Esophagus muscularis mucosa (tissue), 4 donors: Measurements from ENCODE around the gene CS. TPM values are rescaled to one million over a fixed set of nuclear protein-coding genes. Genes with fewer than 3 reads are reported as not detected.

Experiments
- DNase-seq: peaks from one replicate; pipeline ENCODE4 v3.0.0-alpha.2; 2017; ENCODE audit errors: extremely low spot score
- H3K27ac ChIP-seq, 4 donors: fragments of 200-600 bp; sonication (generic); replicated peaks in 1 of 4; 1 replicate in 3 of 4; 2 replicates in 1 of 4; pipeline ENCODE4 v1.5.1; 2016 to 2019; ENCODE audit warnings: mild to moderate bottlenecking in 1 of 4
- H3K27me3 ChIP-seq, 4 donors: fragments of 200-600 bp; sonication (generic); one replicate each; pipeline versions ENCODE4 v1.5.1 to v1.6.0; 2016 to 2019
- H3K36me3 ChIP-seq, 4 donors: fragments of 200-600 bp; sonication (generic); one replicate each; pipeline ENCODE4 v1.5.1; 2016 to 2019
- H3K4me1 ChIP-seq, 4 donors: fragments of 200-600 bp; sonication (generic); one replicate each; pipeline ENCODE4 v1.5.1; 2016 to 2019
- H3K4me3 ChIP-seq, 4 donors: fragments of 200-600 bp; sonication (generic); 1 replicate in 2 of 4; 2 replicates in 2 of 4; pipeline ENCODE4 v1.5.1; 2016 to 2019; ENCODE audit warnings: mild to moderate bottlenecking in 4 of 4, moderate library complexity in 1 of 4
- H3K9me3 ChIP-seq, 4 donors: fragments of 200-600 bp; sonication (generic); 1 replicate in 3 of 4; 2 replicates in 1 of 4; pipeline ENCODE4 v1.5.1; 2016 to 2019
- EP300 ChIP-seq: sonication (generic); formaldehyde crosslinking; IDR thresholded peaks from one replicate; pipeline ENCODE4 v1.6.1; 2017; ENCODE audit warnings: antibody characterized with exemption
- POLR2A ChIP-seq: fragments of 450-650 bp; IDR thresholded peaks from one replicate; pipeline ENCODE4 v1.6.1; 2017; ENCODE audit warnings: antibody characterized with exemption, moderate library complexity, mild to moderate bottlenecking, low read depth
- POLR2AphosphoS5 ChIP-seq, 2 donors: sonication (generic); formaldehyde crosslinking; IDR thresholded peaks; one replicate each; pipeline ENCODE4 v1.6.1; 2017; ENCODE audit warnings: antibody characterized with exemption in 2 of 2
- WGBS: methylation state at CpG from one replicate; pipeline ENCODE4 v1.1.5; 2018; 5-methylcytosine and 5-hydroxymethylcytosine counted together
- intact Hi-C: fragments of 100-400 bp; cut with DNase I; formaldehyde crosslinking; loops from one replicate; pipeline ENCODE4 v1.15.1; 2023
- total RNA-seq, 4 donors: library from RNA; depleted of rRNA; stranded (reverse); fragments of >200 nt; gene quantifications; one replicate each; pipeline versions ENCODE4 v1.1.0 to v1.2.1, GENCODE V29; 2016
- TF ChIP-seq, protein P1 (sequence below), 3 experiments: fragments of 200-600 bp in 2 of 3; fragments of 450-650 bp in 1 of 3; sonication (generic) in 2 of 3; IDR thresholded peaks; one replicate each; pipeline ENCODE4 v1.5.1; 2017 to 2019; ENCODE audit warnings: antibody characterized with exemption in 3 of 3, mild to moderate bottlenecking in 2 of 3, moderate library complexity in 1 of 3

CS gene
- total RNA-seq, 4 donors from 2014 or later: 91.8 to 155 (median 111) TPM

DNA sequence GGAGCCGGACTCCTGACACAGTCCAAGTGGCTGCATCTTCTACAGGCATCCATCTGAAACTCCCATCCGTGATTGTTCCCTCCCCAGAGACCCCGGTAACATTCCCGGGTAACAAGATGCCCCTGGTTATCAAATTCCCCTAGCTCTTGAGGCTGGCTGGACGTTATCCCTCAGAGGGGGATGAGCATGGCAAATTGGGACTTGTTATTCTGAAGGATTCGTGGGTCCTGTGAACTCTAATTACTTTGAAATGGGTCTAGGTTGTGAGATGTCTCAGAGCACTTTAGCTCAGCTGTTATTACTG lies 34.3 kb upstream of the CS start:
- intact Hi-C loops: no loop called here
- H3K4me3 ChIP-seq: peak overlapping the region; percentile 69 to 73 (median 70)
- H3K27me3 ChIP-seq: no peaks in the 10 kb centered on the region
- peaks cover 0 to 10% (median 0%) of the 10 kb centered on the region in 4 donors for H3K36me3 ChIP-seq
- DNase-seq: no peak
- H3K27ac ChIP-seq: peak overlapping the region; percentile 91 to 98 (median 96)
- no peaks in the 10 kb centered on the region for H3K9me3 ChIP-seq
- TF ChIP-seq POLR2A: no peak
- TF ChIP-seq EP300: no peak
- TF ChIP-seq, protein P1, sequence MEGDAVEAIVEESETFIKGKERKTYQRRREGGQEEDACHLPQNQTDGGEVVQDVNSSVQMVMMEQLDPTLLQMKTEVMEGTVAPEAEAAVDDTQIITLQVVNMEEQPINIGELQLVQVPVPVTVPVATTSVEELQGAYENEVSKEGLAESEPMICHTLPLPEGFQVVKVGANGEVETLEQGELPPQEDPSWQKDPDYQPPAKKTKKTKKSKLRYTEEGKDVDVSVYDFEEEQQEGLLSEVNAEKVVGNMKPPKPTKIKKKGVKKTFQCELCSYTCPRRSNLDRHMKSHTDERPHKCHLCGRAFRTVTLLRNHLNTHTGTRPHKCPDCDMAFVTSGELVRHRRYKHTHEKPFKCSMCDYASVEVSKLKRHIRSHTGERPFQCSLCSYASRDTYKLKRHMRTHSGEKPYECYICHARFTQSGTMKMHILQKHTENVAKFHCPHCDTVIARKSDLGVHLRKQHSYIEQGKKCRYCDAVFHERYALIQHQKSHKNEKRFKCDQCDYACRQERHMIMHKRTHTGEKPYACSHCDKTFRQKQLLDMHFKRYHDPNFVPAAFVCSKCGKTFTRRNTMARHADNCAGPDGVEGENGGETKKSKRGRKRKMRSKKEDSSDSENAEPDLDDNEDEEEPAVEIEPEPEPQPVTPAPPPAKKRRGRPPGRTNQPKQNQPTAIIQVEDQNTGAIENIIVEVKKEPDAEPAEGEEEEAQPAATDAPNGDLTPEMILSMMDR (IDR thresholded peaks at IDR 0.05): no peak
- TF ChIP-seq POLR2AphosphoS5 (IDR thresholded peaks at IDR 0.05): no peak
- 2% methylated on average over 5 of the region's 6 CpGs for WGBS
- H3K4me1 ChIP-seq: peaks cover 11 to 20% (median 18%) of the 10 kb centered on the region in 4 donors

GRCh38 chr12:56333679-56334489 lies 33.8 kb upstream of the CS start, which contains the start of gene PAN2:
Gene PAN2 (minus strand): TSS chr12:56334000. CDS start chr12:56333094, 906 bp downstream.
- WGBS: under 1% methylated on average over 41 of the region's 45 CpGs
- TF ChIP-seq POLR2AphosphoS5 (IDR thresholded peaks at IDR 0.05): peak; percentile 91 to 95
- TF ChIP-seq, protein P1 (IDR thresholded peaks at IDR 0.05): peak; percentile 45 to 64 (median 59)
- no peak for TF ChIP-seq EP300
- TF ChIP-seq POLR2A: peak; percentile 31
- peak; percentile 99 for DNase-seq
- no peaks in the 10 kb centered on the region for H3K27me3 ChIP-seq
- intact Hi-C loops: no loop called here
- peaks cover 11 to 20% (median 18%) of the 10 kb centered on the region in 4 donors for H3K4me1 ChIP-seq
- peak within 1 kb of the TSS; percentile 91 to 98 (median 96) for H3K27ac ChIP-seq
- peaks cover 0 to 14% (median 0%) of the 10 kb centered on the region in 4 donors for H3K36me3 ChIP-seq
- peak within 1 kb of the TSS; percentile 69 to 73 (median 70) for H3K4me3 ChIP-seq
- H3K9me3 ChIP-seq: no peaks in the 10 kb centered on the region

DNA sequence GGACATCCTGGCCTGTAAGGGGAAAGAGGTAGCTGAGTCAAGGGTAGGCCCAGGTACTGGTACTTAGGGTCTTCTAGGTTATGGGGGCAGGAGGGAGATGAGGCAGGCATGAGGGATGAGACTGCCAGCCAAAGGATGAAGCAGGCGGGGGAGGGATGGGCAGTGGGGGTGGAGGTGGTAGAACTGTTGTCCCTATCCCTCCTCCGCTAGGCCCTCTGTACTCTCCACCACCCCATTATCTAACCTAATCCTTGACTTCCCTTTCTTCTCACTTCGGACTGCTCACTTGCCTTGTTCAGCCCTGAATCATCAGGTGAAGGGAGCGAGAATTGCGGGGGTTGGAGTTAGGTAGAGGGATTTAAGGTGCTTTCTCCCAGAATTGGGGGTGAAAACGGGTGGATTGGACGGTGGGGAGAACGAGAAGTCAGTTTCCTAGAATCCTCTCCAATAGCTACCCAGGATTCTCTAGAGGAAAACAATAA lies 33.1 kb upstream of the CS start:
- intact Hi-C loops: no loop called here
- Histone ChIP-seq H3K9me3 (no peaks in the 10 kb centered on the region), H3K27ac (peak overlapping the region; percentile 91 to 98 (median 96)), H3K4me3 (peak overlapping the region; percentile 69 to 73 (median 70)), H3K4me1 (peaks cover 11 to 20% (median 18%) of the 10 kb centered on the region in 4 donors), H3K36me3 (peaks cover 0 to 18% (median 2%) of the 10 kb centered on the region in 4 donors), H3K27me3 (no peaks in the 10 kb centered on the region)
- 22% methylated on average over 8 of the region's 8 CpGs for WGBS
- TF ChIP-seq, protein P1 (IDR thresholded peaks at IDR 0.05): no peak
- DNase-seq: no peak

- TF ChIP-seq POLR2A (no peak), POLR2AphosphoS5 (IDR thresholded peaks at IDR 0.05) (no peak), EP300 (no peak)
- TF ChIP-seq, protein P1 (IDR thresholded peaks at IDR 0.05): no peak
- DNase-seq: no peak
- peak overlapping the region; percentile 69 to 73 (median 70) for H3K4me3 ChIP-seq
- intact Hi-C loops: no loop called here
- H3K4me1 ChIP-seq: peaks cover 11 to 20% (median 18%) of the 10 kb centered on the region in 4 donors
- no peaks in the 10 kb centered on the region for H3K9me3 ChIP-seq
- H3K27ac ChIP-seq: peak overlapping the region; percentile 91 to 98 (median 96)
- WGBS: 98% methylated on average over 11 of the region's 11 CpGs
- no peaks in the 10 kb centered on the region for H3K27me3 ChIP-seq
- peaks cover 0 to 24% (median 7%) of the 10 kb centered on the region in 4 donors for H3K36me3 ChIP-seq
These were observed 32.5 kb upstream of the CS start for GRCh38 chr12:56332512-56333196.
